ENCODE measurements around the gene SRRD.

The SRRD gene

DNA sequence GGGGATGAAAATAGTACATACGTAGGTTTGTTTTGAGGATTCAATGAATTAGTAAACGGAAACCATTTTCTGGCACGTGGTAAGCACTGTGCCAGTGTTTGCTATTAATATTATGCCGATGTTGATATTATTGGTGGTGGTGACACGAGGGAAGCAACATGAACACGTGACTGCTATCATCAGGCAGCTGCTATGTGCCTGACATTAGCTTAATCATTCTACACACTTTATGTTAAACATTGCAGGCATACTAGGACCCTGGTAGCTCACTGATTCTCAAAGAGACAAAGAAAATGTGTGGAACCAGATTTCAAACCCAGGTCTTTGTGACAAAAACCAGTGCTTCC, 656 bp downstream of the SRRD start:
- DNase-seq: no peak

GRCh38 chr22:26485013-26485412, 1.3 kb downstream of the SRRD start:
- DNase-seq: no peak

DNA sequence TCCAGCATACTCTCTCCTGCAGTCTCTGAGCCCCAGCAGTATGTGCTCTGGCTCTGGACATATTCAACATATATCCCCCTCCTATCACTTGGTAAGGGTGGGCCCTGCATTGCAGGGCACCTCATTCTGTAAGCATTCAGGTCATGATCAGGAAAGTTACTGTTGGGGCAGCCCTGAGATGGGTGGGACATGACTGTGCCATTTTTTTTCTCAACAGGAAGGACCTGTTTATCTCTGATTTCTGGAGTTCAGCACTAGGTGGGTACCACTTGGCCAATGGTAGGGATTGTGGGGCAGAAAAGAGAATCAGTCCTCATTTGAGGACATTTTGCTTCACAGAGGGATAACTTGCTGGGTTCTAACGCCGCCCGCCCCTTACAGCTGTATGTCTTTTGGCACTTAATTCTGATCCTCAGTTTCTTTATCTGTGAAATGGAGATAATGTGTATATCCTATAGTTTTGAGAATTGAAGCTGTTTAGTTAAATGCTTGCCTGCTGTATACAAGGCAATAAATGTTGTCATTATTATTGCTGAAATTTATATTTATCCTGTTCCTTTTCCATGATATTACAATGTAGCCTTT, 2.2 kb downstream of the SRRD start:
- no peak for DNase-seq

- no peak for DNase-seq
These were observed 2.7 kb downstream of the SRRD start for GRCh38 chr22:26486394-26486793.

DNA sequence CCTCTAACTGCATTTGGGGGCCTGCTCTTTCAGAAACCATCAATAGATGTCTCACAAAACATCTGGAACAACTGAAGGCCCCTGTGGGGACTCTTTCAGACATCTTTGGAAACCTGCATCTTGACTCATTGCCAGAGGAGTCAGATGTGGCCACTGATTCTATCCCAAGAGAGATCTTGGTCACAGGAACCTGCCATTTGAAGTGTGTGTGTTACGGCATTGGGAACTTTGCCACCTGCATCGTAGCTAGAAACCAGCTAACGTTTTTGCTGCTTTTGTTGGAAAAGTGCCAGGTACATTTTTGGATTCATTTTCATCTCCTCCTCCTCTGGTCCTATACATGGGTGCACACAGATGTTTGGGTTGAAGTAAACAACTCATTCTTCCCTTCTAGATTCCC, 4.3 kb downstream of the SRRD start:
- DNase-seq: no peak

GRCh38 chr22:26489447-26490036, 5.9 kb downstream of the SRRD start:
- DNase-seq: no peak

DNA sequence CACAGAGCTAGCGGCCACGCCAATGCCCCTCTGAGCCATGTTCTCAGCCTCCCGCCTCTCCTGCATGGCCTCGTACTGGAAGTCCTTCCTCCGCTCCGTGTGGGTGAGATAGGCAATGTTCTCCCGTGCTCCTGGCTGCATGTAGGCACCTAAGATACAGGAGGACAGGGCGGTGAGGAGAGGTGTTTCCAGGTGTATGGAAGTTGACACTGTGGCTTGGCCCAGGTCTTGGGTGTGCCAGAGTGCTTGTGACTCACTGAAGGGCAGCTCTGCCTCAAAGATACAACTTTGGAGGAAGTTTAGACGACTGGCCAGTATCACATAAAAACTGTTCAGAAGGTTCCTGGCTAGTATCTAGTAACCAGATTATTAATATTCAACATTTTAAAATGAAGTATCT, 8.5 kb downstream of the SRRD start:
- no peak for DNase-seq

DNA sequence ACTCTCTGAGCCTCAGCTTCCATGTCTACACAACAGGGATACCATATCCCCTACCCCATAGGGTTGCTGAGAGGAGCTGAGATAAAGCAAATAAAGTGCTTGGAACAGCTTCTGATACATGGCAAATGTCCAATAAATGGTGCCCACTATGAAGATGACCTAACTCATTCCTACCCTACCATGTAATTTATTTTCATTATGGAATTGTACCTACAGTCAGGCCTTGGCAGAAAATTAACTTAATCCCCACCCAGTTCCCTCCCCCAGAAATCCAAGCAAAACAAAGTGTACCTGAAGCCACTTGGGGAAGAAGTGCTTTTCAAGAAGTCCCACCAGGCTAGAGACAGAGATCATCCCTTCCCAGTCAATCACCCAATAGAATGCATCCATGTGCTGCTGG, 10.8 kb downstream of the SRRD start:
- DNase-seq: no peak

DNA sequence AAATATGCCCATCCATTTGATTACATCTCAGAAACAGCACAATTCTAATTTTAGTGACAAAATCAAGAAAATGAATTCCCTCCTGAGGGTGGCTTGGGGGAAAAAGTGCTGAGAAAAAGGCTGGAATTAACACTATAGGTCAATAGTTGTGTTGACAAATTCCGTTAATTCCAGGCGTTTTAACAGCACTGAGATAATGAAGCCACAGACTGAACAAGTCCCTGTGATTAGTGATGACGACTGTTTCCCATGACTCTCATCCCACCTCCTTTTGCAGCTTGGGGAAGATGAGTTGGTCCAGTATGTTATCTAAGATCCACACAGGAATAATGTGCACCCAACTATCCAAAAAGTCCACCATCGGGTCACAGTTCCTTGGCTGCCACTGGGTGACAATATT, 12.8 kb downstream of the SRRD start:
- no peak for DNase-seq

DNA sequence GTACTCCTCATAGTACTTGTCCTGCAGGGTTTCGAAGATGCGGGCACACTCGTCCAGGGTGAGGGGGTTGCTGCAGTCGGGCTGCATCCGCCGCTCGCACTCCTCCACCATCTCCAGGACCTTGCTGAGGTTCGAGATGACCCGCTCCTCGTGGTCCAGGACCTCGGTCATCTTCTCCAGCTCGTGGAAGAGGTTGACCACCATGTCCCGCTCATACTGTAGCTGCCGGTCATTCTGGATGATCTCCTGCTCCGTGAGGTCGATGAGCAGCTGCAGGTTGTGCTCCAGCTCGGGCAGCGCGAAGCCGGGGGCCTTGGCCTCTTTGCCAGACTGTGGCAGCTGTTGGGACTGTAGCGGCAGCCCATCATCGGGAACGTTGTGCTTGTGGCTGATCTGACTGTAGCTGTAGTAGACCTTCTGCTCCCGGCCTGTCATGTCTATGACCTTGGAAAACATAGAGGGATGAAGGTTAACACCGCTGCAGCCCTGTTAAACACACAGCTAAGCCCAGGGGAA, 15.6 kb downstream of the SRRD start:
- no peak for DNase-seq

DNA sequence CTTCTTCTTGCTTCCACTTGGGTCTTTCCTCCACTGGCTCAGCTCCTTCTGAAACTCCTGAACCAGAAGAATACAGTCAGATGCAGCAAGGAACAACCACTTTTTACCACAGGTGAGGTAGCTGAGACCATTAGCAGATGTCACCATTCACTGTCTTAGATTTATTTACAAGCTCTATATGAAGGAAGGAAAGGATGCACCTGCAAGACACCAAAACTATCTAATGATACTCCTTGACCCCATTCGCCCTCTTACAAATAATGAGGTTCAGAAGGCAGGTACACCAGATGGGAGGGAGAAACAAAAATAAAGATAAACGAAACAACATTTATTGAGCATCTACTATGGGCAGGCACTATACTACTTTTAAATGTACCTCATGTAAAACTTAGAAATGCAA, 18.3 kb downstream of the SRRD start:
- no peak for DNase-seq

- DNase-seq: peak; percentile 15 to 47
These were observed 19.2 kb downstream of the SRRD start for GRCh38 chr22:26502688-26503561.

DNA sequence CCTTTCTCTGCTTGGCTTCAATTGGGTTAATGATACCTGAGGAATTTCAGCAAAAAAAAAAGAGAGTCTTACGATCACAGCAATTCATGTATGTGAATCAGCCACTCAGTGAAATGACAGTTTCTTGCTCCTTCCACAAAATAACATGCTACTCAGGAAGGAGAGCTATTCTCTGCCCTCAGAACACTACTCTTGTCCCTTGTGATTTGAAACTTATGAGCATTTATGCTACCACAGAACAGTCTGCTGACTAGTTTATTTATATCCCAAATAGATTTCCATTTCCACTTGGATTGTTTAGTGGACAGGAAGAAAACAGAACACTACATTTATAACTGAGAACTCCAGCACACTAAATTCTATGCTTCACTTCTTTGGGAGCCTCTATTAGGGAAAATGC, 20.1 kb downstream of the SRRD start:
- no peak for DNase-seq

DNA sequence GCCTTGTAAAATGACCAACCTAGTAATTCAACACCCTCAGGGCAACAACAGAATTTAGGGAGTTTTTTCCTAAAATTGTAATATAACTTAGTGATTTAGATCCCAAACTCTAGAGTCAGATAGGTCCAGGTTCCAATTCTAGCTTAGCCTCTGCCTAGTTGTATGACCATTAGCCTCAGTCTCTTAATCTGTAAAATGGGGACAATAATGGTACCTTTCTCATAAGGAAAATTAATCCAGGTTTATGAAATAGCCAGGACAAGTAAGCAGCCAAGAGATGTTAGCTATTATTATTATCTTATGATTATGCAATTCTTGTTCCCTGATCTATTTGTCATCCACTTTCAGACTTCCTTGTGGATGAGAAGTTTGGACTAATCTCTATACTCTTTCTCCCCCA, 24.5 kb downstream of the SRRD start:
- no peak for DNase-seq

DNA sequence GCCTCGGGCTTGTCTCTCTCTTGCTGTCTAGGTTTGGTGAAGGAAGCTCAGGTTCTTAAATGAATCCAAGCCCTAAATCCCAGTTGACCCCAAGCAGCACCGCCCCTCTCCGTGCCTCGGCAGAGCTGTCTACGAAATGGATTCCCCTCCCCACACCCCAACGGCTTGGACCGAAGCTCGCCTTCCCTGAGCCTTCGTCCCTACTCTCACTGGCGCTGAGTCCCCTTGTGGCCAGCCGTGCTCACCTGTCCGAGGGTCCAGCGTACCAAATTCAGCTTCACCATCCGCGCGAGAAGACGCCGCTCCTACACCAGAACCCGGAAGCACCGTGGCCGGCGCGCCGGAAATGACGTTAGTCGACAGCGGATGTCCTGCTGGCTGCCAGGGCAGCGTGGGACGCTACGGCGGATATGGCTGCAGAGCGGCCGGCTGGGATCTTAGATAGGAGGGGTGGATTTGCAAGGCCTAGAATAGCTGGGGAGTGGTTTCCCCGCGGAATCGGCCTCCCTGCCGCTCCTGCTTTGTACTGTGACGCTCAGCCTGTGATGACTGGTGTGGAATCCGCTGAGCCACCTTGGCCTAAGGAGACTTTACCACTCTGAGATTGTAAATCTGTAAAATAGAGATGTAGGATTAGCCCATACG, 28.6 kb downstream of the SRRD start, which contains the start of gene TFIP11:
Gene TFIP11 (minus strand): TSS at position 325 of the 645 bp plus-strand sequence. CDS start 2,201 bp downstream, outside the sequence.
- DNase-seq: peak; percentile 81 to 93

DNA sequence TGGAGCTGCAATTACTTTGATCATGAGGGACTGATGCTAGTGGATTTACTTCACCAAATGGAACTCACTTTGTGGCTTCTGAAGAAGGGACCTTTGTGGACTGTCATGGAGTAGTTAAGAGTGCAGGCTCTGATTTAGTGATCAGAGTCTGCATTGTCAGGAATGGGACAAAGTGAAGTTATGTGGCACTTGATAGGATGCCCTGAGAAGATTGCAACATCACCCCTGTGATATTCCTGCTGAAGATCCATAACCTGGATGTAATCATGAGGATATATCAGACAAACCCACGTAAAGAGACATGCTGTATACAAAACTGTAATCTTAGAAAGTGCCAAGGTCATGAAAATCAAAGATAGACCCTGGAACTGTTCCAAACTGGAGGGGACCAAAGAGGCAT, 30.2 kb downstream of the SRRD start:
- DNase-seq: no peak

- no peak for DNase-seq
These were observed 30.9 kb downstream of the SRRD start for GRCh38 chr22:26514419-26515161.

DNA sequence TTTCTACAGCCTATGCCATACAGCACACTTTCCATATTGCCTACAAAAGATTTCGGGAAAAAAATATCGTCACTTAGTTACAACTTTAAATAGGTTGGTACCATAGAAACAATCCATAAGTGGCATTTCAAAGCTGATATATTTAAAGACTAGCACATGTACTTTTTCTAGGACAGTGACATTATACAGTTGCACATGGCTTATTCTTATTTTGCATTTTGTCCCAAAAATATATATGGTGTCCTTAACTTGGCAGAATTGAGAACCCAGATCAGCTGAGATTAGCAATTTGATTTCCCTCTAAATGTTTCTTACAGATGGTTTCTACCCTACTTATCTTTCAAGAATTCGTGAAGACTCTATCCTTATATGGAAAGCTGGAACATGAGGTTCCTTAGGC, 32.3 kb downstream of the SRRD start:
- peak in 1 of 2 donors; percentile 43 for DNase-seq

- no peak for DNase-seq
These were observed 32.8 kb downstream of the SRRD start for GRCh38 chr22:26516503-26516902.

GRCh38 chr22:26517429-26517828, 33.8 kb downstream of the SRRD start:
- DNase-seq: no peak

- no peak for DNase-seq
These were observed 38.3 kb downstream of the SRRD start for GRCh38 chr22:26522012-26522411.

DNA sequence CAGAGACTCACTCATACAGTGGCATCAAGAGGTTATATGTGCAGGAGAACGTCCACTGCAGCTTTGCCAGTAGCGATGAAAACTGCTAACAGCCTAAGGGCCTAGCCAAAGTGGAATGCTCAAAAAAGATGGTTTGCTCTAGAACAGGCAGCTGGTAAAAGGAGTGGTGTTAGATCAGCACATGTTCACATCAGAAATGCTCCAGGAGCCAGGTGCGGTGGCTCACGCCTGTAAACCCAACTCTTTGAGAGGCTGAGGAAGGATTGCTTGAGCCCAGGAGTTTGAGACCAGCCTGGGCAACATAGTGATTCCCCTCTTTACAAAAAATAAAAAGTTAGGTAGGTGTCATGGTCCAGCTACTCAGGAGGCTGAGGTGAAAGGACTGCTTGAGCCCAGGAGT, 38.9 kb downstream of the SRRD start:
- DNase-seq: peak in 1 of 2 donors; percentile 11

- DNase-seq: no peak
These were observed 41.2 kb downstream of the SRRD start for GRCh38 chr22:26524870-26525269.

Data from hippocampal formation (tissue), 2 donors.